Stimulated activated CD4-positive, alpha-beta T cell treated with anti-CD3 and anti-CD28 coated beads, Interleukin-1b, Interleukin-23, amount 100 ng/mL, for 4 hours (primary cell): Measurements from ENCODE around the gene ADAMTS3.
"Not testable (repeated sequence)": the region's sequence is repeated elsewhere in the genome, so short reads cannot be mapped to it uniquely, and the experiment has no call there.

Experiments used
- DNase-seq, 2 donors: peaks; one replicate each; pipeline ENCODE4 v3.0.0-alpha.2; 2020; ENCODE audit warnings: low read depth in 2 of 2

The ADAMTS3 gene

GRCh38 chr4:72553540-72554337, 15.3 kb downstream of the ADAMTS3 start:
- no peak for DNase-seq

- DNase-seq, result no peak
Observed at GRCh38 chr4:72552447-72552846, 16.6 kb downstream of the ADAMTS3 start.

- DNase-seq, result no peak
Observed at GRCh38 chr4:72546456-72546855, 22.6 kb downstream of the ADAMTS3 start.

- DNase-seq, result not testable (repeated sequence)
Observed at GRCh38 chr4:72540694-72541093, 28.3 kb downstream of the ADAMTS3 start.

- no peak for DNase-seq
Observed at GRCh38 chr4:72538006-72538405, 31.0 kb downstream of the ADAMTS3 start.

- DNase-seq, result no peak
Observed at GRCh38 chr4:72536443-72536842, 32.6 kb downstream of the ADAMTS3 start.

GRCh38 chr4:72531768-72532290, 37.2 kb downstream of the ADAMTS3 start:
- DNase-seq, result no peak

GRCh38 chr4:72531322-72531721, 37.7 kb downstream of the ADAMTS3 start:
- no peak for DNase-seq

- DNase-seq, result no peak
Observed at GRCh38 chr4:72529148-72529822, 39.7 kb downstream of the ADAMTS3 start.

GRCh38 chr4:72527038-72527646, 41.9 kb downstream of the ADAMTS3 start:
- DNase-seq, result no peak

GRCh38 chr4:72525938-72526337, 43.1 kb downstream of the ADAMTS3 start:
- DNase-seq, result no peak

GRCh38 chr4:72522440-72522839, 46.6 kb downstream of the ADAMTS3 start:
- no peak for DNase-seq

GRCh38 chr4:72513227-72513626, 55.8 kb downstream of the ADAMTS3 start:
- no peak for DNase-seq

GRCh38 chr4:72507860-72508419, 61.1 kb downstream of the ADAMTS3 start:
- DNase-seq, result no peak

GRCh38 chr4:72507167-72507566, 61.9 kb downstream of the ADAMTS3 start:
- no peak for DNase-seq

- DNase-seq, result no peak
Observed at GRCh38 chr4:72505314-72505744, 63.7 kb downstream of the ADAMTS3 start.

- DNase-seq, result no peak
Observed at GRCh38 chr4:72500214-72500613, 68.8 kb downstream of the ADAMTS3 start.

GRCh38 chr4:72496119-72496518, 72.9 kb downstream of the ADAMTS3 start:
- no peak for DNase-seq

- DNase-seq, result no peak
Observed at GRCh38 chr4:72494156-72494555, 74.9 kb downstream of the ADAMTS3 start.

GRCh38 chr4:72489267-72489666, 79.8 kb downstream of the ADAMTS3 start:
- DNase-seq, result no peak

- DNase-seq, result no peak
Observed at GRCh38 chr4:72486991-72487390, 82.0 kb downstream of the ADAMTS3 start.

- DNase-seq, result no peak
Observed at GRCh38 chr4:72484981-72485380, 84.0 kb downstream of the ADAMTS3 start.
